Breast epithelium (tissue), 3 donors: ENCODE results near the gene MAEL.

Experiments
- POLR2A ChIP-seq: fragments of 450-650 bp; IDR thresholded peaks from one replicate; pipeline ENCODE4 v1.6.1; 2016; ENCODE audit warnings: antibody characterized with exemption, mild to moderate bottlenecking, moderate library complexity
- POLR2AphosphoS5 ChIP-seq, 3 donors: sonication (generic); formaldehyde crosslinking; IDR thresholded peaks; one replicate each; pipeline ENCODE4 v1.6.1; 2017; ENCODE audit warnings: antibody characterized with exemption in 3 of 3
- TF ChIP-seq, protein P1 (sequence below), 3 donors: fragments of 450-650 bp; IDR thresholded peaks; one replicate each; pipeline ENCODE4 v1.5.1; 2016 to 2017; ENCODE audit warnings: antibody characterized with exemption in 3 of 3, mild to moderate bottlenecking in 3 of 3, moderate library complexity in 3 of 3

DNA sequence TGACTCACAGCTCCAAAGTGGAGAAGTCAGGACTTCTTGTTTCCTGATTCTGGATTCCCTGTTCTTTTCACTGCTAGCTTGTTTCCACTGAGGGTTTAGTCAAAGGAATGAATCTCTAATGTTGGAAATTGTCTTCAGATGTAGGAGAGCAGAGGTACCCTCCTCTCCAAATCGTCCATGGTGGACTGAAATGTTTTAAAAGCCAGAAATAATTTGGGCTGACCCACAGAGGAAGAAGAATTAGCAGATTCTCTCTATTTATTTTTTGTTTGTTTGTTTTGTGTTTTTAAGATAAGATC, 70.7 kb downstream of the MAEL start:
- TF ChIP-seq, protein P1, sequence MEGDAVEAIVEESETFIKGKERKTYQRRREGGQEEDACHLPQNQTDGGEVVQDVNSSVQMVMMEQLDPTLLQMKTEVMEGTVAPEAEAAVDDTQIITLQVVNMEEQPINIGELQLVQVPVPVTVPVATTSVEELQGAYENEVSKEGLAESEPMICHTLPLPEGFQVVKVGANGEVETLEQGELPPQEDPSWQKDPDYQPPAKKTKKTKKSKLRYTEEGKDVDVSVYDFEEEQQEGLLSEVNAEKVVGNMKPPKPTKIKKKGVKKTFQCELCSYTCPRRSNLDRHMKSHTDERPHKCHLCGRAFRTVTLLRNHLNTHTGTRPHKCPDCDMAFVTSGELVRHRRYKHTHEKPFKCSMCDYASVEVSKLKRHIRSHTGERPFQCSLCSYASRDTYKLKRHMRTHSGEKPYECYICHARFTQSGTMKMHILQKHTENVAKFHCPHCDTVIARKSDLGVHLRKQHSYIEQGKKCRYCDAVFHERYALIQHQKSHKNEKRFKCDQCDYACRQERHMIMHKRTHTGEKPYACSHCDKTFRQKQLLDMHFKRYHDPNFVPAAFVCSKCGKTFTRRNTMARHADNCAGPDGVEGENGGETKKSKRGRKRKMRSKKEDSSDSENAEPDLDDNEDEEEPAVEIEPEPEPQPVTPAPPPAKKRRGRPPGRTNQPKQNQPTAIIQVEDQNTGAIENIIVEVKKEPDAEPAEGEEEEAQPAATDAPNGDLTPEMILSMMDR (IDR thresholded peaks at IDR 0.05): no peak
- TF ChIP-seq POLR2A: no peak
- no peak for TF ChIP-seq POLR2AphosphoS5 (IDR thresholded peaks at IDR 0.05)
